Measurements from ENCODE around the gene TSC22D2.

The TSC22D2 gene

GRCh38 chr3:150377601-150378300 is 30.3 kb upstream of the TSC22D2 start:
- Histone ChIP-seq H3K4me1 (ENCODE audit: insufficient read depth, low read length, poor library complexity, severe bottlenecking) (no peaks in the 10 kb centered on the region), H3F3A (ENCODE audit: low read depth) (no peaks in the 10 kb centered on the region), H3K4me3 (ENCODE audit: low read length, poor library complexity, severe bottlenecking) (no peak overlapping the region), H3K9me3 (ENCODE audit: insufficient read depth, low read depth, low read length) (no peaks in the 10 kb centered on the region), H3K9ac (ENCODE audit: low read depth, low read length, poor library complexity, severe bottlenecking) (no peak overlapping the region), H2AFZ (ENCODE audit: low read length) (no peak overlapping the region), H4K20me1 (ENCODE audit: insufficient read depth, low read length, poor library complexity, severe bottlenecking) (no peaks in the 10 kb centered on the region), H3K9me2 (replicated peaks; ENCODE audit: low read depth, low read length) (no peaks in the 10 kb centered on the region), H3K4me2 (ENCODE audit: low read depth, low read length, poor library complexity, severe bottlenecking) (no peak overlapping the region), H3K36me3 (ENCODE audit: insufficient read depth, low read length) (no peaks in the 10 kb centered on the region), H3K79me2 (ENCODE audit: insufficient read depth, low read length) (no peaks in the 10 kb centered on the region), H3K27me3 (ENCODE audit: insufficient read depth, low read length, poor library complexity, severe bottlenecking) (no peaks in the 10 kb centered on the region)
- TF ChIP-seq CTCF (conservative IDR thresholded peaks at IDR 0.05; ENCODE audit: low read length) (no peak), EZH2phosphoT487 (IDR thresholded peaks at IDR 0.05; ENCODE audit: borderline replicate concordance) (no peak)

GRCh38 chr3:150378301-150378748 is 29.8 kb upstream of the TSC22D2 start:
- H3K4me1 ChIP-seq (ENCODE audit: insufficient read depth, low read length, poor library complexity, severe bottlenecking): no peaks in the 10 kb centered on the region
- H3K79me2 ChIP-seq (ENCODE audit: insufficient read depth, low read length): no peaks in the 10 kb centered on the region
- H2AFZ ChIP-seq (ENCODE audit: low read length): no peak overlapping the region
- H3K4me3 ChIP-seq (ENCODE audit: low read length, poor library complexity, severe bottlenecking): no peak overlapping the region
- no peak overlapping the region for H3K9ac ChIP-seq (ENCODE audit: low read depth, low read length, poor library complexity, severe bottlenecking)
- no peaks in the 10 kb centered on the region for H3K27me3 ChIP-seq (ENCODE audit: insufficient read depth, low read length, poor library complexity, severe bottlenecking)
- TF ChIP-seq CTCF (conservative IDR thresholded peaks at IDR 0.05; ENCODE audit: low read length) (no peak), EZH2phosphoT487 (IDR thresholded peaks at IDR 0.05; ENCODE audit: borderline replicate concordance) (no peak)
- H3K4me2 ChIP-seq (ENCODE audit: low read depth, low read length, poor library complexity, severe bottlenecking): no peak overlapping the region
- no peaks in the 10 kb centered on the region for H3F3A ChIP-seq (ENCODE audit: low read depth)
- no peaks in the 10 kb centered on the region for H4K20me1 ChIP-seq (ENCODE audit: insufficient read depth, low read length, poor library complexity, severe bottlenecking)
- no peaks in the 10 kb centered on the region for H3K9me2 ChIP-seq (replicated peaks; ENCODE audit: low read depth, low read length)
- no peaks in the 10 kb centered on the region for H3K36me3 ChIP-seq (ENCODE audit: insufficient read depth, low read length)
- H3K9me3 ChIP-seq (ENCODE audit: insufficient read depth, low read depth, low read length): no peaks in the 10 kb centered on the region

DNA sequence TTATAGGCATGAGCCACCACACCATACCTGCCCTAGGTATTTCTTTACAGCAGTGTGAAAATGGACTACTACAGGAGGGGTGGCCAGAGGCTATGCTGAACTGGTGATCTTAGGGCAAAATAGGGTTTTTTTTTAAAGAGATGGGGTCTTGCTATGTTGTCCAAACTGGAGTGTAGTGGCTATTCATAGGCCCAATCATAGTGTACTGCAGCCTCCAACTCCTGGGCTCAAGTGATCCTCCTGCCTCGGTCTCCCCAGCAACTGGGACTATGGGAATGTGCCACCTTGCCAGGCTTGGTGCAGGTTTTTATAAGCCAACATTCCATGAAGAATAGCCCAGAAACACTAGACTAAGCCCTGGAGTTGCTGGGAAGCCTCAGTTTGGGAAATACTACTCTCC is 28.6 kb upstream of the TSC22D2 start:
- H3K9me2 ChIP-seq (replicated peaks; ENCODE audit: low read depth, low read length): no peaks in the 10 kb centered on the region
- no peaks in the 10 kb centered on the region for H3K27me3 ChIP-seq (ENCODE audit: insufficient read depth, low read length, poor library complexity, severe bottlenecking)
- TF ChIP-seq CTCF (conservative IDR thresholded peaks at IDR 0.05; ENCODE audit: low read length) (no peak), EZH2phosphoT487 (IDR thresholded peaks at IDR 0.05; ENCODE audit: borderline replicate concordance) (no peak)
- H4K20me1 ChIP-seq (ENCODE audit: insufficient read depth, low read length, poor library complexity, severe bottlenecking): no peaks in the 10 kb centered on the region
- no peaks in the 10 kb centered on the region for H3K4me1 ChIP-seq (ENCODE audit: insufficient read depth, low read length, poor library complexity, severe bottlenecking)
- H2AFZ ChIP-seq (ENCODE audit: low read length): no peak overlapping the region
- no peaks in the 10 kb centered on the region for H3K9me3 ChIP-seq (ENCODE audit: insufficient read depth, low read depth, low read length)
- H3K36me3 ChIP-seq (ENCODE audit: insufficient read depth, low read length): no peaks in the 10 kb centered on the region
- no peak overlapping the region for H3K4me3 ChIP-seq (ENCODE audit: low read length, poor library complexity, severe bottlenecking)
- H3K9ac ChIP-seq (ENCODE audit: low read depth, low read length, poor library complexity, severe bottlenecking): no peak overlapping the region
- H3K79me2 ChIP-seq (ENCODE audit: insufficient read depth, low read length): no peaks in the 10 kb centered on the region
- H3K4me2 ChIP-seq (ENCODE audit: low read depth, low read length, poor library complexity, severe bottlenecking): no peak overlapping the region
- no peaks in the 10 kb centered on the region for H3F3A ChIP-seq (ENCODE audit: low read depth)
